HUES6 (cell line): Measurements from ENCODE around the gene MAPK14.

Source experiments
- H3K27ac ChIP-seq: 2 replicates; pipeline ENCODE4 v1.7.0; 2013; ENCODE audit warnings: low read depth, mild to moderate bottlenecking, low read length, inconsistent platforms
- H3K27me3 ChIP-seq: 2 replicates; pipeline ENCODE4 v1.6.1; 2013; ENCODE audit warnings: low read length; ENCODE audit not compliant: control insufficient read depth, insufficient read depth
- H3K36me3 ChIP-seq: 2 replicates; pipeline ENCODE4 v1.6.1; 2013; ENCODE audit warnings: low read length; ENCODE audit not compliant: control insufficient read depth, insufficient read depth
- H3K4me1 ChIP-seq: 2 replicates; pipeline ENCODE4 v1.6.1; 2013; ENCODE audit warnings: low read length; ENCODE audit not compliant: control insufficient read depth, insufficient read depth
- H3K4me3 ChIP-seq: 2 replicates; pipeline ENCODE4 v1.5.1; 2013; ENCODE audit warnings: low read depth, low read length
- H3K9ac ChIP-seq: one replicate; pipeline ENCODE4 v1.6.1; 2013; ENCODE audit warnings: mild to moderate bottlenecking, low read length
- H3K9me3 ChIP-seq: 2 replicates; pipeline ENCODE4 v1.6.1; 2013; ENCODE audit warnings: low read depth, low read length; ENCODE audit not compliant: control insufficient read depth, insufficient read depth

MAPK14 gene

GRCh38 chr6:36116943-36117342 is 89.3 kb downstream of the MAPK14 start:
- H3K9ac ChIP-seq: no peak overlapping the region
- no peak overlapping the region for H3K4me3 ChIP-seq
- no peak overlapping the region for H3K27ac ChIP-seq
- no peaks in the 10 kb centered on the region for H3K9me3 ChIP-seq
- peaks cover 9% of the 10 kb centered on the region; the same call in 1 of the 2 replicates for H3K36me3 ChIP-seq
- H3K4me1 ChIP-seq: peaks cover 11% of the 10 kb centered on the region
- no peaks in the 10 kb centered on the region for H3K27me3 ChIP-seq

- Histone ChIP-seq H3K36me3 (peaks cover 9% of the 10 kb centered on the region; the same call in 1 of the 2 replicates), H3K9me3 (no peaks in the 10 kb centered on the region), H3K4me3 (no peak overlapping the region), H3K9ac (no peak overlapping the region), H3K4me1 (peaks cover 11% of the 10 kb centered on the region), H3K27me3 (no peaks in the 10 kb centered on the region), H3K27ac (no peak overlapping the region)
Observed at GRCh38 chr6:36117658-36118549, 90.3 kb downstream of the MAPK14 start.

DNA sequence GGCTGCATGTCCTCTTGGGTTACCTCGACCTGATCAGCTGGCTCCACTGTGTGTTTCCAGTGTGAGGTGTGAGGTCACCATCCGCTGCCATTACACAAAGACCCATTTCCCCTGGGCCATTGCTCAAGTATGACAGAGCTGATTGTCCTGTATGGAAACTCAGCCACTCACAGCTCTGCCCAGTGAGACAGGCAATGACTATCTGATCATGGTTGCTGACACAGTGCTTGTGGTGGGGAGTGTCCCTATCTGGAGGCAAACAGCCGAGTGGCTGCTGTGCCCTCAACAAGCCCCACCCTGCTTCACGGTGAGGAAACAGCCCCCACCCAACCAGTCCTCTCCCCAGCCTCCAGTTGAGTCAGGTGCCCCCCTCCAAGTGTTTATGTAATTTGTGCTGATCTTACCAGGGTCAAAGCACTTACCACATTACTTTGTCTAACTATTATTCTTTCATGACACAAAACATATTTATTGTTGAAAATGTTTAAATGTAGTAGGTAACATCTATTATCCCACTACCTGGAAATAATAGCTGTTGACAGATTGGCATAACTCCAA is 91.0 kb downstream of the MAPK14 start:
- H3K27me3 ChIP-seq: no peaks in the 10 kb centered on the region
- no peak overlapping the region for H3K27ac ChIP-seq
- H3K9me3 ChIP-seq: no peaks in the 10 kb centered on the region
- H3K36me3 ChIP-seq: peaks cover 9% of the 10 kb centered on the region; the same call in 1 of the 2 replicates
- H3K4me1 ChIP-seq: peaks cover 14% of the 10 kb centered on the region
- H3K9ac ChIP-seq: no peak overlapping the region
- no peak overlapping the region for H3K4me3 ChIP-seq

- Histone ChIP-seq H3K9me3 (no peaks in the 10 kb centered on the region), H3K36me3 (peaks cover 9% of the 10 kb centered on the region; the same call in 1 of the 2 replicates), H3K27me3 (no peaks in the 10 kb centered on the region), H3K27ac (no peak overlapping the region), H3K4me3 (no peak overlapping the region), H3K9ac (no peak overlapping the region), H3K4me1 (peaks cover 16% of the 10 kb centered on the region)
Observed at GRCh38 chr6:36119209-36119608, 91.6 kb downstream of the MAPK14 start.

GRCh38 chr6:36120018-36120417 is 92.4 kb downstream of the MAPK14 start:
- Histone ChIP-seq H3K9me3 (no peaks in the 10 kb centered on the region), H3K4me1 (peaks cover 16% of the 10 kb centered on the region), H3K4me3 (no peak overlapping the region), H3K36me3 (peaks cover 9% of the 10 kb centered on the region; the same call in 1 of the 2 replicates), H3K27ac (no peak overlapping the region), H3K9ac (no peak overlapping the region), H3K27me3 (no peaks in the 10 kb centered on the region)

GRCh38 chr6:36120539-36120938 is 92.9 kb downstream of the MAPK14 start:
- H3K4me3 ChIP-seq: no peak overlapping the region
- no peak overlapping the region for H3K27ac ChIP-seq
- H3K4me1 ChIP-seq: peaks cover 16% of the 10 kb centered on the region
- H3K27me3 ChIP-seq: no peaks in the 10 kb centered on the region
- peaks cover 9% of the 10 kb centered on the region; the same call in 1 of the 2 replicates for H3K36me3 ChIP-seq
- no peak overlapping the region for H3K9ac ChIP-seq
- H3K9me3 ChIP-seq: no peaks in the 10 kb centered on the region

GRCh38 chr6:36120979-36121786 is 93.6 kb downstream of the MAPK14 start:
- Histone ChIP-seq H3K9ac (no peak overlapping the region), H3K27ac (no peak overlapping the region), H3K4me1 (peaks cover 16% of the 10 kb centered on the region), H3K4me3 (no peak overlapping the region), H3K36me3 (peaks cover 9% of the 10 kb centered on the region; the same call in 1 of the 2 replicates), H3K27me3 (no peaks in the 10 kb centered on the region), H3K9me3 (no peaks in the 10 kb centered on the region)

DNA sequence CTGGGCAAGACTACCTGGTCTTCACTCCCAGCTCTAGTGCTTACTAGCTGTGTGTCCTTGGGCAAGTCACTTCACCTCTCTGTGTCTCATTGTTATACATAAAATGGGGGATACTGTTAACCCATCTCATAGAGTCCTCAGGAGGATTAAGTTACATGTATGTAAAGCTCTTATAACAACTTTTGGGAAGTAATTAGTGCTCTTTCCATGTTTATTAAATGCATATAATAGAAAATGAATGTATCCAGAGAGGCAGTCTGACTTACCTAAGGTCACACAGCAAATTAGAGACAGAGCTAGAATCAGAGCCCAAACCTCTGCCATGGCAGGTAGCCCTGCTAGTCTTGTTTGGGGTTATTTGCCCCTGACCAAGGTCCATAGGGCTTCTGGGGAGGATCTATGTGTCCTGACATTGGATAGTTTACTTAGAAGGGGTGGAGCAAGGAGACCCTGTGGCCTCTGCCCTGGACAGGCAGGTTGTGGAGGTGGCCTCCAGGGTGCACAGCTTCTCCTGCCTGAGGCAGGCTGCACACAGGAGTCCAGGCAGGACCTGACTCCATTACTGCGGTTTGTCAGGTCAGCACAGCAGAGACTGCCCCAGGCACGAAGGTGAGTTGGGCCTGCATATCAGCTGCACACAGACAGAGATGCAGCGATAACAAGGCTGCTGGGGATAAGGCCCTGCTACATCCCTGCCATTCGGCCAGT is 94.3 kb downstream of the MAPK14 start:
- Histone ChIP-seq H3K27me3 (no peaks in the 10 kb centered on the region), H3K4me1 (peaks cover 19% of the 10 kb centered on the region), H3K9me3 (no peaks in the 10 kb centered on the region), H3K36me3 (peaks cover 9% of the 10 kb centered on the region; the same call in 1 of the 2 replicates), H3K4me3 (no peak overlapping the region), H3K9ac (no peak overlapping the region), H3K27ac (no peak overlapping the region)

- Histone ChIP-seq H3K4me1 (peaks cover 26% of the 10 kb centered on the region), H3K9ac (no peak overlapping the region), H3K27ac (no peak overlapping the region), H3K4me3 (no peak overlapping the region), H3K9me3 (no peaks in the 10 kb centered on the region), H3K27me3 (no peaks in the 10 kb centered on the region), H3K36me3 (peaks cover 5% of the 10 kb centered on the region; the same call in 1 of the 2 replicates)
Observed at GRCh38 chr6:36122495-36123269, 95.1 kb downstream of the MAPK14 start.
